Left hindlimb (tissue), 1 donor: ENCODE measurements around the gene ZSCAN22.
A peak's percentile ranks its signal among the peaks of the same experiment; 100 is the strongest.
"Not testable (repeated sequence)": the region's sequence is repeated elsewhere in the genome, so short reads cannot be mapped to it uniquely, and the experiment has no call there.

ENCODE experiments used
- DNase-seq: peaks from one replicate; pipeline ENCODE4 v3.0.0-alpha.2; 2018

Gene ZSCAN22

DNA sequence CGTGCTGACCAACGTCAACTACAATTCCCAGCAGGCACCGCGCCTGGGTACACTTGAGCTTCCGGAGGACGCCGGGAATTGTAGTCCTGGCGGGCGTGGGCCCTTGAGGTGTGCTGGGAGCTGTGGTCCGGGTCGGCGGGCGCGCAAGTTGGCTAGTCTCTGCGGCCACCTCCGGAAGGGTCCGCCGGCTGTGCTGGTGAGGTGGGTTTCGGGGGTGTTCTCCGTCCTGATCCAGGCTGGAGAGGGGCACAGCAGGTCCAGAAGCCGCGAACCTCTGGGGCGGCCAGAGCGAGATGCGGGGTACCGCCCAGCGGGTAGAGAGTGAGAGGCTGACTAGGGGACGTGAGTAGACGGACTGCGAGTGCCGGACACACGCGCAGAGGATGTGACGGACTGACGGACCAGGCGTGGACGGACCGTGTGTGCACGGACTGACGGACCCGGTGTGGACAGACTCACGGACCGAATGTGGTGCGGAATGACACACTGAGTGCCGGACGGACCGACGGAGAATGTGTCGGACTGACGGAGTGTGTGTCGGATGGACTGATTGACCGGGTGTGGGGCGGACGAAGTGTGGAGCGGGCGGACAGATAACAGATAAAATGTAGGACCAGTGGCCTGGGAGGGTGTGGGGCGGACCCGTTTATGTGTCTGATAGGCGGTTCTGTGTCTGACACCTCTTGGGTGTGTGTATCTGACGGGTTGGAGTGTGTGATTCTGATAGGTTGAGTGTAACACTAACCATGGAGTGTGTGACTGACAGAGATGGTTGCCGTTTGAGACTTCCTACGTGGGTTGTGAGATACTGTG, at the start of gene ZSCAN22:
Gene ZSCAN22 (plus strand): TSS at position 81 of the 813 bp plus-strand sequence. CDS start 7,809 bp downstream, outside the sequence.
- peak; percentile 95 for DNase-seq

DNA sequence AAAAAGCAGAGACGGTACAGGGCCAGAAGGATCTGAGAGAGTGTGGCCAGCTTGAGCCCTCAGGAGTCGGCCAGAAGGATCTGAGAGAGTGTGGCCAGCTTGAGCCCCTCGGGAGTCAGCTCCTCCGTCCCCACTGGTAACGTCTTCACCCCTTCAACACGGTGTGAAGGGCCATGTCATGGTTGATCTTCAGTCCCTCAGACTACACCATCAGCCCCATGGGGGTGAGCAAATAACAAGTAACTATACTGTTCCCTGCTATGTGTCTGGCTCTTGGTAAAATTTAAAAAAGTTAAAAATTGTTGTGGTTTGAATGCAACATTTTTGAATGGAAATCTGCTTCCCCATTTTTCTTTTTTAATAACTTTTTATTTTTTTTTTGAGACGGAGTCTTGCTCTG, 49.6 kb upstream of the ZSCAN22 start:
- no peak for DNase-seq

DNA sequence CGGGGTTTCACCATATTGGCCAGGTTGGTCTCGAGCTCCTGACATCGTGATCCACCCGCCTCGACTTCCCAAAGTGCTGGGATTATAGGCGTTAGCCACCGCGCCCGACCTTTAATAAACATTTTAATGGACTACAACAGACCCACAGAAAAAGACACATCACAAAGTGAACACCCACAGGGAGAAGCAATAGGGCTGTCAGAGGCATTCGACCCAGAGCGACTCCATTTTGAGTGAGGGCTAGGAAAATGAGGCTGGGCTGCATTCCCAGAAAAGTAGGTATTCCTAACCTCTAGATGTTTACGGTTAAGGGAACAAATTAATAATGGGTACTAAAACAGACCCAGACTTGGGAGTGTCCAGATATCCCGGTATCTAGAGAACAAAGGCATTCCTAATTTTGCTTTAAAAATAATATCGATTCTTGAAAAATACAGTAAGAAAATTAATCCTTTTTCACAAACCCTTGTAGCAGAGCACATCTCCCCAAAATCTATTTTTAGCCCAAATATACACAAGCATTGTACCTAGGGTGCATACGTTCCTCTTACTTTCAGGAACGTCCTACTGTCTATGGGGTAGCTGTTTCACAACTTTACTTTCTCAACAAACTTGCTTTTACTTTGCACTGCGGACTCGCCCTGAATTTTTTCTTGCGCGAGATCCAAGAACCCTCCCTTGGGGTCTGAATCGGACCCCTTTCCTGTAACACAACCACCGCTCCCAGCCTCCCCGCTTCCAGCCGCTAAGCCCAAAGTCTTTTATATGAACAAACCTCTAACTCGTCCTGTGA, 48.9 kb upstream of the ZSCAN22 start:
- DNase-seq, result no peak

DNA sequence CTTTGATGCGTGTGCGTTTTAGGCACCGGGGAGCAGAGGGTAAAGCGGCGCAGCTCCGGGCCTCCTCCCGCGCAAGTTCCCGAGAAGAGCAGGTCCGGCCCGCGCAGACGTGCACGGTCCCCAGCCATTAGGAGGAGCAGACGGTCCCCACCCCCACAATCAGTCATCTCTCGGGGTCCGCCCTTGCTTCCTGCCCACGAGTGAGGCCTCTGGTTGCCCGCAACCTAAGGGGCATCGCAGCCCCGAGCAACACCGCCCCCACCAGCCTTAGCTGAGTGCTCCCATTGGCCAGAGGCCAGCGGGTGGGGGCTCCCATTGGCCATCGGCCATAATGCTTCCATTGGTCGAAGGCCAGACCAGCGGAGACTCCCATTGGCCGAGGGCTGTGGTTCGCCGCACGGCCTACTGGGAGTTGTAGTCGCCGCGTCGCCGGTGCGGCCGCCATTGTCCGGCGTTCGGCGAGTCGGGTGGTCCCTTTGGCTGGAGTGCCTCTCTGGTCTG, 48.2 kb upstream of the ZSCAN22 start, which contains the start of gene ZNF8:
Gene ZNF8 (plus strand): TSS at position 415 of the 501 bp plus-strand sequence. CDS start 127 bp downstream, outside the sequence.
- DNase-seq, result peak; percentile 99

DNA sequence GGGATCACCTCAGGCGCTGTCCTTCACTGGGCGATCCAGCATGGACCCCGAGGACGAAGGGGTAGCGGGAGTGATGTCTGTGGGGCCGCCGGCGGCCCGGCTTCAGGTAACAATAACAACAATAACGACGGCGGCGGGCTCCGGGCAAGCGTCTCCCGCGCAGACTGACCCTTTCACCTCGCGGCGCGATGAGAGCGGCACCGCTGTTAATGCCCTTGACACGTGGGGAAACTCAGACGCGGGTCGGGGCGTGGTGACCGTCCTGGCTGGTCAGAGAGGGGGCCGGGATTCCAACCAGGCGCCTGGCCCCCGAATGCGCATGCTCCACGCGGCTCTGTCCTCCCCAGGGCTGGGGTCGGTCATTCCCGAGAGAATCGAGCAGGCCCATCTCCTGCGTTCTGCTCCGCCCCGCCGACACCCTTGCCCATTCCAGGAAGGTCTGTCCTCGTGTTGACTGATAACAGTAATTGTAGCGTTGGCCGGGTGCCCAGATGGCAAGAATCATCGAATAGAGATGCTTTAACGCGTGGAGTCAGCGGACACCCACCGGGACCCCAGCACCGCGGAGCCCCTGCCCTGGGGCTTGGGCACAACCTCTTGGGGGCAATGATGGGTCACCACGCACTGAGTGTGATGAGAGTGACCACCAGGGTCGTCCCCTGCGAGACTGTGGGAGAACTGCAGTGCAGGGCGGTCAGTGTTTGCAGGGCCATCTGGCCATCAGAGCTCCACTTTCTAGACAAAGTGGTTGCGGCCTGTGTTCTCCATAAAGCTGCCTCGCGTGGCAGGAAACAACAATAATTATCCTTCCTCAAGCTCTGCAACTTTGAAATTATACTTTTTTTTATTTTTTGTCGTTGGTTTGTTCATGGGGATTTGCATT, 47.5 kb upstream of the ZSCAN22 start:
- peak; percentile 73 for DNase-seq

DNA sequence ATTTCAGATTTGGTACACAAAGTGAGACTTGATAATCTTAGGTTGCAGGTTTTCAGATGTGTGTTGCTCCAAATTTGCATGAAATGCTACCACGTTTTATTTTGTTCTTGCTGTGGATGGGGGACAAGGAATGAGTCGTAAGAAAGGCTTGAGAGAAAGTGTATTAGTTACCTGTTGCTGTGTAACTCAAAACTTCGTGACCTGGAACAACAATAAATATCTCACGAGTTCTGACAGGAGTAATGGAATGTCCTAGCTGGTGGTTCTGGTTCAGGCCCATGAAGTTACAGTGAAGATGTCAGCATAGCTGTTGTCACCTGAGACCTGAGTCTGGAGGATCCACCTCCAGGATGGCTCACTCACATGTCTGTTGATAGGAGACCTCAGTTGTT, 46.9 kb upstream of the ZSCAN22 start:
- no peak for DNase-seq

DNA sequence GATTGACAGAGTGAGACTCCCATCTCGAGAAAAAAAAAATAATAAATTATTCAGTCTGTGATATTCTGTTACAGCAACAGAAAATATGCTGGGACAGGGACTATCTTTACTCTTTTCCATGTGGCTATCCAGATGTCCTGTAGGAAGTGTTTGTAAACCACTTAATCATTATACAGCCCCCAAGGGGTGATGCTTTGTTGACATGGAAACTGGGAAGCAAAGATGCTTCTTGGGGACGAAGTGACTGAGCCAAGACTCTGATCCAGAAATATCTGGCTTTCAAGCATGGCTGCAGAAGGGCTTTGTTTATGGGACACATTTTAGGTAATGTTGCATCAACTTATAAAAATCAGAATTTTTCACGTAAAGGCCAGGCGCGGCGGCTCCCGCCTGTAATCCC, 42.6 kb upstream of the ZSCAN22 start:
- DNase-seq, result no peak

DNA sequence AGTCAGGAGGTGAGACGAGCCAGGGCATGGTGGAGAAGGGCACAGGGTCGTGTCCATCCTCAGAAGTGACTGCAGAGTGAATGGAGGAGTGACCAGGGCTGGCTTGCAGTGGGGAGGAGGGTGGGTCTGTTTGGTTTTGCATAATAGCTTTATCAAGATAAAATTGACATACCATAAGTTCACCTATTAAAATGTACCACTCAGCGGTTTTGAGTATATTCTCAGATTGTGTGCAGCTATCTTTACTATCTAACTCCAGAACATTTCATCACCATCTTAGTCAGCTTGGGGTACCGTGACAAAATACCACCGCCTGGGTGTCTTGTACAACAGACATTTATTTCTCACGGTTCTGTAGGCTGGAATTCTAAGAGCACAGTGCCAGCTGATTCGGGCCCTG, 34.9 kb upstream of the ZSCAN22 start:
- DNase-seq, result no peak

DNA sequence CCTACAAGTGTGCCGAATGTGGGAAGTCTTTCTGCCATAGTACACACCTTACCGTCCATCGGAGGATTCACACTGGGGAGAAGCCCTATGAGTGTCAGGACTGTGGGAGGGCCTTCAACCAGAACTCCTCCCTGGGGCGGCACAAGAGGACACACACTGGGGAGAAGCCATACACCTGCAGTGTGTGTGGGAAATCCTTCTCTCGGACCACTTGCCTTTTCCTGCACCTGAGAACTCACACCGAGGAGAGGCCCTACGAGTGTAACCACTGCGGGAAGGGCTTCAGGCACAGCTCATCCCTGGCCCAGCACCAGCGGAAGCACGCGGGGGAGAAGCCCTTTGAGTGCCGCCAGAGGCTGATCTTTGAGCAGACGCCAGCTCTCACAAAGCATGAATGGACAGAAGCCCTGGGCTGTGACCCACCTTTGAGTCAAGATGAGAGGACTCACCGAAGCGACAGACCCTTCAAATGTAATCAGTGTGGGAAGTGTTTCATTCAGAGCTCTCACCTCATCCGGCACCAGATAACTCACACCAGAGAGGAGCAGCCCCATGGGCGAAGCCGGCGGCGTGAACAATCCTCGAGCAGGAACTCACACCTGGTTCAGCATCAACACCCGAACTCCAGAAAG, 31.9 kb upstream of the ZSCAN22 start:
- DNase-seq, result no peak

DNA sequence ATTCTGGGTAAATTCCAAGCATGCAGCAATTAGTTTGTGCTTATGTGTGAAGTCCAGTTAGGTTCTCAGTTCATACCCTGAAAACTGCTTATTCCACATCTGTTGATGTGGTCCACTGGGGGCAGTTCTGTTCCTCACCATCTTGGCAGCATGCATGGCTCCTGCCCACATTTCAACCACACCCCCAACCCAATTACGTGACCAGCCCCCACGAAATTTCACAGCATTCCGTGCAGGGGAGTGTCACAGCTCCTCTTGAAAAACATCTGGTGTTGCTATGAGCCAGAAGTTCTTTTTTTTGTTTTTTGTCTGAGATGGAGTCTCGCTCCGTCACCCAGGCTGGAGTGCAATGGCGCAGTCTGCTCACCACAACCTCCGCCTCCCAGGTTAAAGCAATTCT, 30.7 kb upstream of the ZSCAN22 start:
- peak; percentile 47 for DNase-seq

DNA sequence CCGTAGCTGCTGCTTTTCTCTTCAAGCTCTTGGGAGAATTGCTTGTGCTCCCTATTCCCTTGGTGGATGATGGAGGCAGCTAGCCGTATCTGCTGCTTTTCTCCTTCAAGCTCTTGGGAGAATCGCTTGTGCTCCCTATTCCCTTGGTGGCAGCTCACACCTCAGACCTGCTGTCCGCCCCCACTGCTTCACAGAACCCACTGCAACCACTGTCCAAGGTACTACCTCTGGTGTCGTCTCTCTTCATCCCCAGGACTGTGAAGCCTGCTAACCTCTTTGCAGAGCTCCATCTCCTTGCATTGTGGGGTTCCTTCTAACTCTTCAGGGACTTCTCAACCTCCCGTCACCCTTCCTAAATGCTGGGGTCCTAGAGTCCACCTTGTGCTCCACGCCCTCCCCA, 26.2 kb upstream of the ZSCAN22 start:
- no peak for DNase-seq

DNA sequence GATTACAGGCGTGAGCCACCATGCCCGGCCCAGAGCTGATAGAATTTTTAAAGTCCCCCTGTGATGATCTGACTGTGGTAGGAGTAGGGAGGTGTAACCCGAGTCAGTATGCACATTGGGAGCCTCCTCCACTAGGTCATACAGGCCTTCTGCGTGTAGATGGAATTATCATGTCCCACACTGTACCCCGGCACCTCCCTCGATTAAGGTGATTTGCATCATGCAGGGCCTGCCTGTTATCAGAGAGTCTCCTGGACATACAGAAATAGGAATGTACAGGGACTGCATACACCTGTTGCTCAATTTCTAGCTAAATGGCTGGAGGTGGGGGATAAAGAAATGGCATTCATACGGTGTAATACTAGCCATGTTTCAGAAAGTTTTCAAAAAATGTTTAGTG, 22.5 kb upstream of the ZSCAN22 start:
- DNase-seq, result no peak

DNA sequence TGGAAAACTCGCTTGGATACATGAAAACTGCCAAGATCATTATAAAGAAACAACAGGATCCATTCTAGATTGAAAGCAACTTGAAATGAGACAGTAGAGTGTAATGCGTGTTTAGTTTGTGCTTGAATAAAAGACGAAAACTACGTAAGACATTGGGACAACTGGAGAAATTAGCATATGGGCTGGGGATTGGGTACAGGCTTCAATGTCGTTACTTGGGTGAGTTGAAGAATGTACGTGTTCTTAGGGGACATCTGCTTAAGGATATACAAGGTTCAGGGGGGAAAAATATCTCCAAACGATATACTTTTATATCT, 22.1 kb upstream of the ZSCAN22 start:
- no peak for DNase-seq

DNA sequence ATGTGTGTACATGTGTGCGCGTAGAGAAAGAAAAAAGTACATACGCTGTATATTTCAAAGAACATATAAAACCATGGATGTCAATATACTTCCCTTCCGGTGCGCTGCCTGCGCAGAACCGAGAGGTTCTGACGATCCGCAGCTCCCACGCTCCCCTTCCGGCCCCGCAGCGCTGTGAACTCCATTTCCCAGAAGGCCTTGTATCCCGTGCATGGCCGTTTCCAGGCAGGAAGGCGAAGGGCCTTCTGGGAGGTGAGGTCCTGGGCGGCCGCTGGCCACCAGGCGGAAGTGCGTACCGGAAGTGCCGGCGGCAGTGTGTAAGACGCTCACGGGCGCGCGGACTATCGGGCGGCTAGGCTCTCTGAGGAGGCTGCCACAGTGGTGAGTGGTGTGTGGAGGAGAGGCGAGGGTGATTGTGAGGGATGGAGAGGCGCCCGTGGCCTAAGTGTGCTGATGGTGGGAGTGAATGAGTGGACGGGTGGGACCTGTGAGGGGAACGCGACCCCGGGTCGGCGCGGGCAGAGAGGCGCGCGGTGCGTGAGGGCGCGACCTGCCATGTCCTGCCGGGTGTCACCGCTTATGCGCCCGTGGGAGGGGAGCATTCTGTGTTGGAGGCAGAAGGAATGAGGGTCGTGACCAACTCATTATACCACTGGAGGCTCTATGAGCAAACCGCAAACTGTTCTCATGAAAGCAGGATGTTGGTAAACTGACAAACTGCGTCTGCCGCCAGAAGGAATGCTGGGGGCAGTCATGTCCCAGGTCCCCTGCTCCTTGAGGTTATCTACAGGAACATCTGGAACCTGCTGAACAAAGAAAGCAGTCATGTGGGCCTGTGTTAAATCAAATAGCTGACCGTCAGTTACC, 21.5 kb upstream of the ZSCAN22 start, which contains the start of gene ERVK3-1:
Gene ERVK3-1 (plus strand): TSS at position 313 of the 867 bp plus-strand sequence. CDS start 6,792 bp downstream, outside the sequence.
- DNase-seq, result peak; percentile 97

DNA sequence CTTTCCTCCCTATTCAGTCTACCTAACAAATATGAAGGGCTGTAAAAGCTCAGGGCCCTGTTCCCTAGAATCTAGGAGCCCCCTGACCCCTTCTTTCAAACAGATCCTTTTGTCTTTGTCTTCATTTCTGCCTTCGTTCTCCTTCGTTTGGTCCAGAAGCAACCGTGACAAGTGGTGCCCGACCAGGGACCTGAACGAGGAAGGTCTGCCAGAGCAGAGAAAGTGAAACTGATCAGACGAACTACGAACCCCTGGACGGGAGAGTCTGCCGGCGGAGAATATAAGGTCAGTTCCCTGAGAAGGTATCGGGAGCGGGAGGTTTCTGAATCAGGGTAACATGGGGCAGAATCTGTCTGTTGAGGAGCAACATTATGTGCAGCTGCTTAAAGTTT, 20.9 kb upstream of the ZSCAN22 start:
- DNase-seq, result no peak

DNA sequence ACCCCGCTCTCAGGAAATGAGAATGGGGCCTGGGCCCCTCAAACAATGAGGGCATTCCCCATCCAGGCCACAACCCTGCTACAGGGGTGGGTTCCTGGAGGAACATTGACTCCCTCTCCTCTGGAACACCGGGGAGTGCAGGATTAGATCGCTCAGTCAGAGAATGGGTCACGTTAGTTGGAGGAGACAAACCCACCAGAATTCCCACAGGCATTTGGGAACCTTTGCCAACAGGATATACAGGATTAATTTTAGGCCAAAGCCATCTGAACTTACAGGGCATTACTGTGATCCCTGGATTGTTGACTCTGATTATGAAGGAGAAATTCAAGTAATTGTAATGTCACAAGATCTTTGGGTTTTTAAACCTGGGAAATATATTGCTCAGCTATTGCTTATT, 19.1 kb upstream of the ZSCAN22 start:
- DNase-seq, result no peak

DNA sequence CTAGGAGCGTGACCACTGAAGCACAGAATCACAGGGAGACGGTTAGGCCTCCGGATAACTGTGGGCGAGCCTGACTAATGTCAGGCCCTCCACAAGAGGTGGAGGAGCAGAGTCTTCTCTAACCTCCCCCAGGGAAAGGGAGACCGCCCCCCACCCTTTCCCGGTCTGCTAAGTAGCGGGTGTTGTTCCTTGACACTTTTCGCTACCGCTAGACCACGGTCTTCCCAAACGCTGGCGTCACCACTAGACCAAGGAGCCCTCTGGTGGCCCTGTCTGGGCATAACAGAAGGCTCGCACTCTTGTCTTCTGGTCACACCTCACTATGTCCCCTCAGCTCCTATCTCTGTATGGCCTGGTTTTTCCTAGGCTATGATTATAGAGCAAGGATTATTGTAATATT, 16.1 kb upstream of the ZSCAN22 start:
- not testable (repeated sequence) for DNase-seq

DNA sequence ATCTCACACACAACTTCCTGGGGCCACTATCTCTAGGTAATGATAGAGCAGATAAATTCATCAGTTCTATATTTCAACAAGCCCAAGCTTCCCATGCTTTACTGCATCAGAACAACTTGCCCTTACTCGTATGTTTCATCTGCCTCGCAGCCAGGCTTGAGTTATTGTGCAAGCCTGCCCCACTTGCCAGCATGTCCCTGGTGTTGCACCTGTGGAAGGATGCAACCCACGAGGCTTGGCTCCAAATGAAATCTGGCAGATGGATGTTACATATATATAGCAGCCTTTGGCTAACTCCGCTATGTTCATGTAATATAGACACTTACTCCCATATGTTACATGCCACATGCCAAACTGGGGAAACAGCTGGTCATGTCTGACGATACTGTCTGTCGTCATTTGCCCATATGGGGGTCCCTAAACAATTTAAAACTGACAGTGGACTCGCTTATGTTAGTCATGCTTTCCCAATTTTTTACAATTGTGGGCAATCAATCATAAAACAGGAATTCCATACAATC, 15.4 kb upstream of the ZSCAN22 start:
- DNase-seq, result no peak

DNA sequence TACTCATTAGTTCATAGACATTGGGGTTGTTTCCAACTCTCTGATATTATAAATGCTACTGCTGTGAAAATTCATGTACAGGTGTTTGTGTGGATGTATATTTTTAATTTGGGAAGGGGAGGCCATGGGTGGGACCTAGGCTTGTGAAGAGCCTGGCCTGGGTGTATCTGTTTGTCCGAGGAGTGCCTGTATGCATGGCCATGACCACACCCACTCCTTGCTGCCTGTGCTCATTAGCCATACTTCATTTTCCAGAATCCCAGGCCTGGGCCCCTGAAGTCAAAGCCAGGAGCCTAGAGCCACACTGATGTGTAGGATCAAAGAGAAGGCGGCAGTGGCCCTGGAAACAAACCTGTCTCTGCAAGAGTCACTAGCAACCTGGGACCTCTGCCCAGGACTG, 11.2 kb upstream of the ZSCAN22 start:
- no peak for DNase-seq

DNA sequence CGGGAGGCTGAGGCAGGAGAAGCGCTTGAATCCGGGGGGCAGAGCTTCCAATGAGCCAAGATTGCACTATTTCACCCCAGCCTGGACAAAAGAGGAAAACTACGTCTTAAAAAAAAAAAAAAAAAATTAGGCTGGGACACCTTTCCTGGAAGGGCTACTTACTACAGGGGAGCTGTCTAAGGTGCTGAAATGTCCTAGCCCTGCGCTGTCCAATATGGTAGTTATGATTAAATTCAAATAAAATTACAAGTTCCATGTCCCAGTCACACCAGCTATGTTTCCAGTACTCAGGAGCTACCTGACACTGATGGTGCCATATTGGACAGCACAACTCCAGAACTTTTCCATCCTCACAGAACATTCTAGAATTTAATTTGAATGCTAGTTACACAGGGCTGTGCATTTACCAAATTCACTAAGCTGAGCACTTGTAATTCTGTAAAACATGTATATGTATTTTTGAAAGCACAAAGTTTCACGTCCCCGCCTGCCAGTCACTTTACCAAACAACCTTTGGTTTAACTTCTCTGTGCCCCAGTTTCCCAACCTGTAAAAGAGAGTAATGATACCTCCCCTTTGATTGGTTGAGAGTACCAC, 9.2 kb upstream of the ZSCAN22 start:
- DNase-seq, result no peak

DNA sequence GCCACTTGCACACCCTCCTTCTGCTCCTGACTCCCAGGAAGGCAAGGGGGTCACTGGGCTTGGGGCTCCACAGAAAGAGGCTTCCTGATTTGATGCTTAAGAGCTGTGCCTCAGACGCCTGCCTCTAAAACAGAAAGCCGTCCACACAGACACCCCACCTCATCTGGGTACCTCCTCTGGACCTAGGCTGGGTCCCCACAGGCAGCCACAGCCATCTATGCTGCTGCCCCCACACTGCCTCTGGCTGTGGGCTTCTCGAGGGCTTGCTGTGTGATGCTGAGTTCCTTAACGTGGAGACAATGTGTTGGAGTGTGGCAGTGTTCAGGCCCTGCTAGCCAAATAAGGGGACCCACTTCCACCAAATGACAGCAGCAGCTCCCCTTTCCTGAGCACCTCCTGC, 8.5 kb upstream of the ZSCAN22 start:
- no peak for DNase-seq
